Adrenal gland (tissue), 12 donors: ENCODE data around the gene C20orf144. TPM values are rescaled to one million over a fixed set of nuclear protein-coding genes. Genes with fewer than 3 reads are reported as not detected.
A peak's percentile ranks its signal among the peaks of the same experiment; 100 is the strongest.

Source experiments
- DNase-seq, 7 donors: peaks; one replicate each; pipeline ENCODE4 v3.0.0-alpha.2; 2019 to 2020
- H3K27ac ChIP-seq, 5 donors: fragments of 200-600 bp; sonication (generic) in 4 of 5; 1 replicate in 3 of 5; 2 replicates in 2 of 5; pipeline versions ENCODE4 v1.5.1 to v1.8.0; 2016 to 2020; ENCODE audit warnings: mild to moderate bottlenecking in 1 of 5
- H3K27me3 ChIP-seq: fragments of 200-600 bp; 2 replicates; pipeline ENCODE4 v1.8.0; 2021
- H3K36me3 ChIP-seq, 2 donors: fragments of 200-600 bp; replicated peaks in 1 of 2; 1 replicate in 1 of 2; 2 replicates in 1 of 2; pipeline versions ENCODE4 v1.5.1 to v1.8.0; 2018 to 2022
- H3K4me1 ChIP-seq, 2 donors: fragments of 200-600 bp; replicated peaks in 1 of 2; 1 replicate in 1 of 2; 2 replicates in 1 of 2; pipeline versions ENCODE4 v1.5.1 to v1.8.0; 2018 to 2021
- H3K4me3 ChIP-seq, 4 donors: fragments of 200-600 bp; sonication (generic) in 3 of 4; one replicate each; pipeline ENCODE4 v1.5.1; 2016 to 2018
- H3K9me3 ChIP-seq, 3 donors: fragments of 200-600 bp; sonication (generic) in 1 of 3; replicated peaks in 1 of 3; 1 replicate in 2 of 3; 2 replicates in 1 of 3; pipeline versions ENCODE4 v1.5.1 to v1.8.0; 2016 to 2021
- CTCF ChIP-seq, 6 experiments: fragments of 450-650 bp in 4 of 6; fragments of 200-600 bp in 2 of 6; sonication (generic) in 1 of 6; IDR thresholded peaks; 1 replicate in 5 of 6; 2 replicates in 1 of 6; pipeline versions ENCODE4 v1.5.1 to v1.8.0; 2016 to 2021; ENCODE audit warnings: antibody characterized with exemption in 6 of 6, mild to moderate bottlenecking in 2 of 6, moderate library complexity in 1 of 6
- POLR2A ChIP-seq, 2 donors: fragments of 450-650 bp; IDR thresholded peaks; one replicate each; pipeline ENCODE4 v1.6.1; 2017; ENCODE audit warnings: antibody characterized with exemption in 2 of 2, mild to moderate bottlenecking in 2 of 2, moderate library complexity in 1 of 2
- WGBS, 4 donors: extraction: QIAGEN DNeasy Blood & Tissue Kit in 2 of 4; methylation state at CpG; one replicate each; pipeline versions ENCODE4 v1.1.5 to v1.1.7; 2013 to 2017; 5-methylcytosine and 5-hydroxymethylcytosine counted together
- intact Hi-C, 2 donors: fragments of 100-400 bp; cut with DNase I; formaldehyde crosslinking; loops; one replicate each; pipeline versions ENCODE4 v1.14.1 to v1.15.0; 2022 to 2023
- polyA plus RNA-seq, 3 donors: library from polyadenylated mRNA; stranded (reverse); fragments of 200-250 nt in 2 of 3; fragments of 350-450 nt in 1 of 3; fragmentation: Illumina TruSeq in 1 of 3; extraction: RNeasy Lipid Tissue Mini Kit (QIAGEN cat#74804) in 1 of 3; gene quantifications; one replicate each; pipeline ENCODE4 v1.2.3, GENCODE V29; 2013 to 2014
- total RNA-seq, 9 donors: library from RNA; depleted of rRNA in 4 of 9; stranded (reverse); fragments of >200 nt in 4 of 9; fragments of 120-200 nt in 1 of 9; fragmentation: NEBNext Ultra II Directional in 1 of 9; extraction: Animal tissue kit (Norgen Biotek cat#: 25700) in 1 of 9; gene quantifications; one replicate each; pipeline versions ENCODE4 v1.1.0 to v1.2.4, GENCODE V29; 2013 to 2023
- donor health status: healthy with polysubstance abuse.
- donor health status: Bipolar disorder and iron deficiency.
- donor health status: DM: yes; HTN: yes; CAD: no.
- donor health status: DM: no; HTN: no; CAD: no.
- donor health status: DM: no; HTN: no; CAD: no.
- donor health status: DM: yes; HTN: yes; CAD: no.

C20orf144 gene
- total and polyA plus RNA-seq, 12 donors, result 0.06 to 0.32 (median 0.14) TPM; not detected in 7

- peak; percentile 83 to 90 (median 85) for DNase-seq
- H3K9me3 ChIP-seq, result no peaks in the 10 kb centered on the region
- H3K4me3 ChIP-seq, result peak within 1 kb of the TSS; percentile 11 to 97 (median 52)
- intact Hi-C loops, result no loop called here
- no peaks in the 10 kb centered on the region for H3K27me3 ChIP-seq
- WGBS, 4 donors, result 2 to 7% (median 4%) methylated on average over 14 to 73 of the region's 73 CpGs
- TF ChIP-seq CTCF (IDR thresholded peaks at IDR 0.05) (no peak), POLR2A (IDR thresholded peaks at IDR 0.05) (peak; percentile 38 to 83)
- peak within 1 kb of the TSS; percentile 89 to 97 (median 95) for H3K27ac ChIP-seq
- peaks cover 0 to 24% of the 10 kb centered on the region in 2 donors for H3K36me3 ChIP-seq
- H3K4me1 ChIP-seq, result peaks cover 34 to 44% of the 10 kb centered on the region in 2 donors
These were observed 12.4 kb downstream of the C20orf144 start, which contains the start of gene NECAB3 for GRCh38 chr20:33674294-33675135. Gene NECAB3, minus strand, starts transcription at chr20:33674428. Its CDS starts 76 bp downstream, at chr20:33674352.

- Histone ChIP-seq H3K27ac (peak overlapping the region; percentile 89 to 97 (median 95)), H3K9me3 (no peaks in the 10 kb centered on the region), H3K27me3 (no peaks in the 10 kb centered on the region), H3K4me3 (peak overlapping the region in 1 of 4 donors; percentile 97), H3K36me3 (peaks cover 0 to 17% of the 10 kb centered on the region in 2 donors), H3K4me1 (peaks cover 34 to 44% of the 10 kb centered on the region in 2 donors)
- TF ChIP-seq CTCF (IDR thresholded peaks at IDR 0.05) (no peak), POLR2A (IDR thresholded peaks at IDR 0.05) (peak in 1 of 2 donors; percentile 22)
- 21 to 24% (median 23%) methylated on average over 16 of the region's 16 CpGs for WGBS, 4 donors
- DNase-seq, result peak; percentile 58 to 89 (median 77)
- intact Hi-C loops, result no loop called here
These were observed 13.2 kb downstream of the C20orf144 start for GRCh38 chr20:33675136-33675959.

- TF ChIP-seq POLR2A (IDR thresholded peaks at IDR 0.05), result no peak
- TF ChIP-seq CTCF (IDR thresholded peaks at IDR 0.05), result no peak
- intact Hi-C loops, result no loop called here
- H3K4me3 ChIP-seq, result no peak overlapping the region
- H3K36me3 ChIP-seq, result peaks cover 0 to 9% of the 10 kb centered on the region in 2 donors
- peak overlapping the region; percentile 89 to 97 (median 95) for H3K27ac ChIP-seq
- H3K4me1 ChIP-seq, result peaks cover 34 to 44% of the 10 kb centered on the region in 2 donors
- no peak for DNase-seq
- H3K27me3 ChIP-seq, result no peaks in the 10 kb centered on the region
- no peaks in the 10 kb centered on the region for H3K9me3 ChIP-seq
- WGBS, 4 donors, result 77 to 87% (median 80%) methylated on average over 3 to 11 of the region's 11 CpGs
These were observed 14.0 kb downstream of the C20orf144 start for GRCh38 chr20:33676121-33676520.
